ENCODE data around the gene BLOC1S4. TPM values are rescaled to one million over a fixed set of nuclear protein-coding genes. Genes with fewer than 3 reads are reported as not detected.

BLOC1S4 gene
- total and polyA plus RNA-seq, 2 experiments from 2014 or later = 23.9 to 35.2 TPM

- H3K27me3 Mint-ChIP-seq (ENCODE audit: insufficient read depth, low read depth, poor library complexity) = peaks cover 5% of the 10 kb centered on the region
- TF ChIP-seq CTCF (conservative IDR thresholded peaks at IDR 0.05; ENCODE audit: low read depth in 2 of 2) (no peak), ZNF331 (CRISPR knock-in tag; IDR thresholded peaks at IDR 0.05; ENCODE audit: low read depth) (no peak), CREB1 (CRISPR knock-in tag; IDR thresholded peaks at IDR 0.05; ENCODE audit: low read depth) (no peak), STAT1 (IDR thresholded peaks at IDR 0.05; ENCODE audit: unreplicated experiment) (no peak), REST (IDR thresholded peaks at IDR 0.05; ENCODE audit: unreplicated experiment) (no peak), ZNF114 (CRISPR knock-in tag; IDR thresholded peaks at IDR 0.05) (no peak), EZH2phosphoT487 (IDR thresholded peaks at IDR 0.05; ENCODE audit: unreplicated experiment) (no peak), POLR2AphosphoS5 (IDR thresholded peaks at IDR 0.05; ENCODE audit: low read depth) (no peak), NANOG (IDR thresholded peaks at IDR 0.05; ENCODE audit: borderline replicate concordance) (no peak), ETS1 (IDR thresholded peaks at IDR 0.05) (no peak), JUNB (IDR thresholded peaks at IDR 0.05; ENCODE audit: unreplicated experiment) (no peak), ZNF462 (CRISPR knock-in tag; IDR thresholded peaks at IDR 0.05) (no peak), EZH2 (IDR thresholded peaks at IDR 0.05; ENCODE audit: low read depth, unreplicated experiment) (no peak)
Observed at GRCh38 chr4:6731318-6731675, 15.3 kb downstream of the BLOC1S4 start.

More at GRCh38 chr4:6731318-6731675, 15.3 kb downstream of the BLOC1S4 start:
- H3K4me1 ChIP-seq (ENCODE audit: insufficient read depth) = no peaks in the 10 kb centered on the region; the same call in 1 of the 2 replicates
- H3K27me3 ChIP-seq (ENCODE audit: insufficient read depth) = no peaks in the 10 kb centered on the region
- no peak overlapping the region for H2AFZ ChIP-seq
- Mint-ChIP-seq H3K27ac (no peak overlapping the region), H3K9me3 (no peaks in the 10 kb centered on the region), H3K4me3 (no peak overlapping the region), H3K36me3 (ENCODE audit: low read depth) (no peaks in the 10 kb centered on the region), H3K4me1 (peaks cover 17% of the 10 kb centered on the region)
- H3K9me2 ChIP-seq (ENCODE audit: insufficient read depth) = no peaks in the 10 kb centered on the region
- H3K4me2 ChIP-seq = no peak overlapping the region
- no peak for ATAC-seq
- no peaks in the 10 kb centered on the region for H3K36me3 ChIP-seq (ENCODE audit: insufficient read depth)
- H3F3A ChIP-seq (replicated peaks; ENCODE audit: low read depth) = no peaks in the 10 kb centered on the region
- no peak overlapping the region for H3K4me3 ChIP-seq
- no peaks in the 10 kb centered on the region for H3K79me2 ChIP-seq (replicated peaks; ENCODE audit: insufficient read depth)
- no peaks in the 10 kb centered on the region for H4K20me1 ChIP-seq (replicated peaks; ENCODE audit: insufficient read depth)
- H3K27ac ChIP-seq (ENCODE audit: low read depth) = no peak overlapping the region
- no peak for DNase-seq (ENCODE audit: low spot score)

Measured in GM23338 (cell line).